Measurements from ENCODE around the gene SLC5A11. TPM values are rescaled to one million over a fixed set of nuclear protein-coding genes. Genes with fewer than 3 reads are reported as not detected.

Gene SLC5A11
- total RNA-seq, 1 experiment from 2014 or later = 0.22 TPM

GRCh38 chr16:24853830-24854229, 8.1 kb downstream of the SLC5A11 start:
- H3K27ac ChIP-seq (ENCODE audit: insufficient read length, low read depth, low read length) = no peak overlapping the region
- H2AFZ ChIP-seq (ENCODE audit: low read length) = no peak overlapping the region
- TF ChIP-seq, protein P1, sequence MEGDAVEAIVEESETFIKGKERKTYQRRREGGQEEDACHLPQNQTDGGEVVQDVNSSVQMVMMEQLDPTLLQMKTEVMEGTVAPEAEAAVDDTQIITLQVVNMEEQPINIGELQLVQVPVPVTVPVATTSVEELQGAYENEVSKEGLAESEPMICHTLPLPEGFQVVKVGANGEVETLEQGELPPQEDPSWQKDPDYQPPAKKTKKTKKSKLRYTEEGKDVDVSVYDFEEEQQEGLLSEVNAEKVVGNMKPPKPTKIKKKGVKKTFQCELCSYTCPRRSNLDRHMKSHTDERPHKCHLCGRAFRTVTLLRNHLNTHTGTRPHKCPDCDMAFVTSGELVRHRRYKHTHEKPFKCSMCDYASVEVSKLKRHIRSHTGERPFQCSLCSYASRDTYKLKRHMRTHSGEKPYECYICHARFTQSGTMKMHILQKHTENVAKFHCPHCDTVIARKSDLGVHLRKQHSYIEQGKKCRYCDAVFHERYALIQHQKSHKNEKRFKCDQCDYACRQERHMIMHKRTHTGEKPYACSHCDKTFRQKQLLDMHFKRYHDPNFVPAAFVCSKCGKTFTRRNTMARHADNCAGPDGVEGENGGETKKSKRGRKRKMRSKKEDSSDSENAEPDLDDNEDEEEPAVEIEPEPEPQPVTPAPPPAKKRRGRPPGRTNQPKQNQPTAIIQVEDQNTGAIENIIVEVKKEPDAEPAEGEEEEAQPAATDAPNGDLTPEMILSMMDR (conservative IDR thresholded peaks at IDR 0.05) = no peak
- H2BK12ac ChIP-seq (ENCODE audit: insufficient read length, low read depth, low read length) = no peak overlapping the region
- H4K20me1 ChIP-seq (ENCODE audit: control insufficient read depth, insufficient read depth, insufficient read length) = peaks cover 3% of the 10 kb centered on the region
- Mint-ChIP-seq H3K4me1 (peaks cover 4 to 11% of the 10 kb centered on the region in 2 experiments; a peak in 3 of 4 replicates), H3K4me3 (no peak overlapping the region), H3K36me3 (ENCODE audit: insufficient read depth in 1 of 3, low read depth in 3 of 3) (no peaks in the 10 kb centered on the region), H3K27me3 (ENCODE audit: low read depth) (peaks cover 3% of the 10 kb centered on the region; the same call in 1 of the 2 replicates), H3K9me3 (no peaks in the 10 kb centered on the region), H3K27ac (no peak overlapping the region)
- no peak overlapping the region for H3K23ac ChIP-seq (ENCODE audit: insufficient read length, low read depth, low read length)
- no peak overlapping the region for H3K18ac ChIP-seq (ENCODE audit: insufficient read length, low read depth, low read length)
- H3K23me2 ChIP-seq (ENCODE audit: insufficient read length, low read depth, low read length, poor library complexity, severe bottlenecking) = no peaks in the 10 kb centered on the region
- no peaks in the 10 kb centered on the region for H3K9me3 ChIP-seq (ENCODE audit: control insufficient read depth, low read depth, low read length)
- H3K79me1 ChIP-seq (ENCODE audit: insufficient read depth, low read depth, low read length, poor library complexity, severe bottlenecking) = no peaks in the 10 kb centered on the region
- H3K4me1 ChIP-seq (ENCODE audit: insufficient read depth, low read length) = no peaks in the 10 kb centered on the region
- WGBS (ENCODE audit: extremely low coverage, insufficient read length, low lambda C conversion rate) = no CpG with 5 or more reads among the region's 18 CpGs
- no peak overlapping the region for H2BK20ac ChIP-seq (ENCODE audit: low read depth, low read length, poor library complexity, severe bottlenecking)
- no peak overlapping the region for H4K8ac ChIP-seq (replicated peaks; ENCODE audit: insufficient read length, low read depth, low read length)
- no peak overlapping the region for H2BK120ac ChIP-seq (ENCODE audit: low read depth, low read length, poor library complexity, severe bottlenecking)
- H3K79me2 ChIP-seq (ENCODE audit: insufficient read depth, low read length) = no peaks in the 10 kb centered on the region
- H2BK5ac ChIP-seq (ENCODE audit: insufficient read length, low read length) = no peak overlapping the region
- no peaks in the 10 kb centered on the region for H3K27me3 ChIP-seq (ENCODE audit: insufficient read depth, low read length)
- H3T11ph ChIP-seq (ENCODE audit: low read length) = no peak overlapping the region
- H3K56ac ChIP-seq (ENCODE audit: insufficient read length, low read depth, low read length) = no peak overlapping the region
- no peak overlapping the region for H2AK5ac ChIP-seq (ENCODE audit: insufficient read length, low read length)
- H3K4ac ChIP-seq (ENCODE audit: low read depth, low read length) = no peak overlapping the region
- H2BK15ac ChIP-seq (ENCODE audit: low read depth, low read length) = no peak overlapping the region
- H3K14ac ChIP-seq (ENCODE audit: insufficient read depth, low read length) = no peak overlapping the region
- no peak overlapping the region for H3K4me2 ChIP-seq (ENCODE audit: insufficient read depth, insufficient read length, low read length)
- H4K5ac ChIP-seq (ENCODE audit: insufficient read length, low read depth, low read length) = no peak overlapping the region
- no peak overlapping the region for H4K91ac ChIP-seq (ENCODE audit: insufficient read length, low read depth, low read length)
- no peak overlapping the region for H3K9ac ChIP-seq (ENCODE audit: extremely low read depth, insufficient read length, low read length)
- no peak for DNase-seq

All from H9 (cell line).